GM13976 (cell line): ENCODE data around the gene PDE2A.
"Not testable (repeated sequence)": the region's sequence is repeated elsewhere in the genome, so short reads cannot be mapped to it uniquely, and the experiment has no call there.

Experiments
- DNase-seq: peaks from one replicate; pipeline ENCODE4 v3.0.0; 2012; ENCODE audit warnings: low spot score
- in situ Hi-C: fragments of 300-500 bp; cut with MboI; formaldehyde crosslinking; loops from one replicate; pipeline ENCODE4 v1.12.0; 2022; ENCODE audit warnings: low sequenced_read_pairs, mixed read lengths, inconsistent platforms; ENCODE audit not compliant: unreplicated experiment
- TF ChIP-seq, protein P1 (sequence below): IDR thresholded peaks from 2 replicates; pipeline ENCODE4 v1.5.1; 2012; ENCODE audit warnings: borderline replicate concordance, mild to moderate bottlenecking; ENCODE audit not compliant: insufficient read depth; ENCODE audit errors: extremely low read depth, missing control alignments, control extremely low read depth

PDE2A gene

DNA sequence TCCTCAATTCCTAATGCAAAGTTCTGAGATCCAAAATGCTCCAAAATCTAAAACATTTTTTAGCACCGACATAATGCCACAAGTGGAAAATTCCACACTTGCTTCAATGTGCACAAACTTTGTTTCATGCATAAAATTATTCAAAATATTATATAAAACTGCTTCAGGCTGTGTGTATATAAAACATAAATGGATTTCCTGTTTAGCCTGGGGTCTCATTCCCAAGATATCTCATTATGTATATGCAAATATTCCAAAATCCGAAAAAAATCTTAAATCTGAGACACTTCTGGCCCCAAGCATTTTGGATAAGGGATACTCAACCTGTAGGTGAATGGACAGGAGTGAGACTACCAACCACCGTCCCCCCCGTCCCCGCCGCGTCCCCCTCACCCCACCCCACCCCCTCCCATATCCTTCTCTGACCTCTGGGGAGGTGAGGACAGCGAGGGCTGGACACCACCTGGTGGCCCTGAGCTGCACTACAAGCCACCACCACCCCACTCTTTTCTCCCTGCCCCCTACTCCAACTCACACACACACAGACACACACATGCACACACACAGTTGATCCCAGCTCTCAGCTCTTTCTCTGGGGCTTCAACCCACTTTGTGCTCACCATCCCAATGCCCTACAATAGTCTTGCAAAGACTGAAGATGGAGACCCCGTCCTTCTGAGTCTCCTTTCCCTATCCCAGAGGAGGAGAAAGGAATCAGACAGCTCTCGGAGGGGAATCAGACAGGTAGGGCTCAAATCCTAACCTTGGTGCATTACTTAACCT, 101.0 kb downstream of the PDE2A start:
- in situ Hi-C loops = loop anchor here (5.0 kb wide), 1 partner anchor 96 kb away; no protein-coding TSS in a partner anchor
- peak; percentile 74 for DNase-seq
- TF ChIP-seq, protein P1, sequence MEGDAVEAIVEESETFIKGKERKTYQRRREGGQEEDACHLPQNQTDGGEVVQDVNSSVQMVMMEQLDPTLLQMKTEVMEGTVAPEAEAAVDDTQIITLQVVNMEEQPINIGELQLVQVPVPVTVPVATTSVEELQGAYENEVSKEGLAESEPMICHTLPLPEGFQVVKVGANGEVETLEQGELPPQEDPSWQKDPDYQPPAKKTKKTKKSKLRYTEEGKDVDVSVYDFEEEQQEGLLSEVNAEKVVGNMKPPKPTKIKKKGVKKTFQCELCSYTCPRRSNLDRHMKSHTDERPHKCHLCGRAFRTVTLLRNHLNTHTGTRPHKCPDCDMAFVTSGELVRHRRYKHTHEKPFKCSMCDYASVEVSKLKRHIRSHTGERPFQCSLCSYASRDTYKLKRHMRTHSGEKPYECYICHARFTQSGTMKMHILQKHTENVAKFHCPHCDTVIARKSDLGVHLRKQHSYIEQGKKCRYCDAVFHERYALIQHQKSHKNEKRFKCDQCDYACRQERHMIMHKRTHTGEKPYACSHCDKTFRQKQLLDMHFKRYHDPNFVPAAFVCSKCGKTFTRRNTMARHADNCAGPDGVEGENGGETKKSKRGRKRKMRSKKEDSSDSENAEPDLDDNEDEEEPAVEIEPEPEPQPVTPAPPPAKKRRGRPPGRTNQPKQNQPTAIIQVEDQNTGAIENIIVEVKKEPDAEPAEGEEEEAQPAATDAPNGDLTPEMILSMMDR = peak; percentile 60

DNA sequence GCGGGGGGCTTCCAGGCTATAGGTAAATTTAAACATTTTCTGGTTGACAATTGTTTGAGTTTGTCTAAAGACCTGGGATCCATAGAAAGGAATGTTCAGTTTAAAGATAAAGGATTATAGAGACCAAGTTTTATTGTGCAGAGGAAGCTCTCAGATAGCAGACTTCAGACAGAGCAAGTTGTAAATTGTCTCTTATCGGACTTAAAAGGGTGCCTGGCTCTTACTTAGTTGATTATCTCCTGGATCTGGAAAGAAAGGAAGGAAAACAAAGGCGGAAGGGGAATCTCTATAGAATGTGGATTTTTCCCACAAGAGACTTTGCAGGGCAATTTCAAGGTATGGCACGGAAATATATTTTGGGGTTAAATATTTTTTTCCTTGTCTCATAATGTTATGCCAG, 101.7 kb downstream of the PDE2A start:
- not testable (repeated sequence) for DNase-seq
- in situ Hi-C loops = loop anchor here (5.0 kb wide), 1 partner anchor 95 kb away; no protein-coding TSS in a partner anchor

DNA sequence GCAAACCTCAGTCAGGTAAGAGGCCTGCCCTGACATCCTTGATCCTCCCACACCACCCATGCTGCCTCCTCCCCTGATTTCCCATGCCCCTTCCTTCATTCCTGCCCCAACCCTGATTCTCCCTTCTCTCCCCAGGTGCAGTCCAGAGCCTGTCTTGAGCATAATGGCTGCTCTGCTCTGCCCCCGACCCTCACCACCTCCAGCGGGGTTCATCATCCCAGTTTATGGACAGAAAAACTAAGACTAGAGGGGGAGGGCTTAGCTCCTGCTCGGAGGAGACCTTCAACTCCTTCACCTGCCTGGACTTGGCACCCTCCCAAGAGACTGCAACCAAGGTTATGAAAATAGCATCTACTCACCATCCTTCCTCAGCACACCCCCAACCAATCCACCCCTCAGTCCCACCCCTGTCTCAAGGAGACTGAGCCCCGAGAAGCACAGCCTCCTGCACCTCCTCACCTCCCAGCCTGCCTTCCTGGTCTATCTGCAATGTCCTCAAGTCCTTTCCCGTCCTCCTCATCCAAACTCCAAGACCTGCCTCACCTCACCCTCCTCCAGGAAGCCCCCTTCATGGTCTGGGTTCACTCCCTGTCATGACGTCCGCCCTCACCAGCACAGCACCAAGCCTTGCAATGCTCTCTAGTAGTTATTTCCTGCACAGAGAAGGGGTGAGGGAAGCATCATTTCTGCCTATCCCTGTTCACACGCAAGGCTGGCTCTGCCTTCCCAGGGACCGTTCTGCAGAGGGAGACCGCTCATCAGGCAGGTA, 103.1 kb downstream of the PDE2A start:
- no peak for DNase-seq
- TF ChIP-seq, protein P1 = no peak
- in situ Hi-C loops = loop anchor here (5.0 kb wide), 1 partner anchor 94 kb away; no protein-coding TSS in a partner anchor

DNA sequence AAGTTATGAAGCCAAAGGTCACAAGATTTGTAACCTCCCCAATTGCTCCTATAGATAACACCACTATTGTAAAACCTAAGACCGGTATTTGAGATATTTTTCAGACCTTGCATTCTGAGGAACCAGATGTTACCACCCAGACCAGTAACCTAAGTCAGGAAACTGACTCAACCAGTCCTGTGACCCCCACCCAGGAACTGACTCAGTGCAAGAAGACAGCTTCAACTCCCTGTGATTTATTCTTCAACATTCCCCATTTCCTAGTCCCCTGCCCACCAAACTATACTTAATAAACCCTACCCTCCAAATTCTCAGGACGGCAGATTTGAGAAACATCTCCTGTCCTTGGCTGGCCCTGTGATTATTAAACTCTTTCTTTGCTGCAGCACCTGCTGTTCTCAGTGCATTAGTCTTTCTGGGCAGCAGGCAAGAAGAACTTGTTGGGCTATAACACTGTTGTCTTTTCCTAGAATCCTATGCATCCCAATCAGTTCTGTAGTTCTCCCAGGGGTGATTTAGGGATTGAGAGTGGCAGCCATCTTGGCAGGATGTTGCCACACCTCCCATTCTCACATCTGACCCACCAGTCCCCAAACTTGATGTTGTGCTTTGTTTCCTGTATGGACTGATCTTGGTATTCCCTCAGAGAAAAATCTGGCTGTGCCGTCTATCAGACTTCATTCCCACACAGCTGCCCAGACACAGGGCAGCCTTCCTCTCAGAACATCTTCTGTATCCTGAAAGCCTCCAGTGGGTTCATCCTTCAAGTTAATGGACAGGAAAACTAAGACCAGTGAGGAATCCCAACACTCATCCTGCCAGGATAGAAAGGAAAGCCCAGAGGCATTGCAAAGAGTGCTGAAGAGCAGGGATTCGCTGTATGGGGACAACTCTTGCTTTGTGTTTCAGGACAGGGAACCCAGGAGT, 104.0 kb downstream of the PDE2A start:
- TF ChIP-seq, protein P1 = no peak
- in situ Hi-C loops = loop anchor here (5.0 kb wide), 1 partner anchor 93 kb away; no protein-coding TSS in a partner anchor
- DNase-seq = no peak

DNA sequence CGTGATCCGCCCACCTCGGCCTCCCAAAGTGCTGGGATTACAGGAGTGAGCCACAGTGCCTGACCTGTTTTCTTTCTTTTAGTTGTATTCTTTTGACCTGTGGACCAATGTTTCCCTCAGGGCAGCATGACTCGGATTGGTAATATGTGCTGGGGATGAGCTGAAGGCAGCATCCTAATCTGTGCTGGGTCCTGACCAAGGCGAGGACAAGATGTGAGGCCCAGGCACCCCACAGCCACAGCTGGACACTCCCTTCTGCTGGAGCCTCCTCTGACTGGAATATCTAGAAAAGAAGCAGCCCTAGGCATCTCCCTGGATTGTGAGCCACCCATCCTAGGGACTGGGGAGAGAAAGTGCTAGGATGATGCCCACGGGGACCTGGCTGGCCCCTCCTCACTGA, 105.4 kb downstream of the PDE2A start:
- in situ Hi-C loops = no loop called here
- no peak for DNase-seq

DNA sequence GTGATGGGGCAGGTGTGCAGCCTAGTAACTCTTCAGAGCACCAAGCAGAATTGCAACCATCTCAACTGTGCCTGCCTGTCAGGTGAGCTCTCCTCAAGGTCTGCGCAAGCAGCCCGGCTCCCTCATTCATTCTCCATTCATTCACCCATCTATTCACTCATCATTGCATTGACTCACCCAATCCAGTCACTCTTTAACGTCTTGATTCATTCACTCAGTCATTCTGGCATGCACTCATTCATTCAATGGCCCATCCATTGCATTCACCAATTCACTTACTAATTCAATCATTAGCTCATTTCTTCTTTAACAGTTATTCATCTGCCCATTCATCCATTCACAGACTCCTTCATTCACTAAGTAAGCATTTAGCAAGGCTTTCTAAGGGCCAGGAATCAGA, 111.8 kb downstream of the PDE2A start:
- DNase-seq = no peak
- in situ Hi-C loops = no loop called here
- TF ChIP-seq, protein P1 = no peak

More for the DNA sequence above, 105.4 kb downstream of the PDE2A start:
- TF ChIP-seq, protein P1 = no peak
